Astrocyte (in vitro differentiated cells and primary cell): Measurements from ENCODE around the gene SDHC. TPM values are rescaled to one million over a fixed set of nuclear protein-coding genes. Genes with fewer than 3 reads are reported as not detected.

ENCODE experiments used
- total RNA-seq: library from RNA; stranded (reverse); gene quantifications from 2 replicates; pipeline ENCODE4 v1.2.1, GENCODE V29; 2021

Gene SDHC
- total RNA-seq, 1 donor from 2014 or later: 181 TPM

Other genes with a start within 250 kb of the SDHC start
- gene ARHGAP30, start 244.5 kb upstream of the SDHC start, total RNA-seq: 0.19 and 0.25 TPM in 2 replicates
- gene NECTIN4, start 224.8 kb upstream of the SDHC start, total RNA-seq: 1.6 and 1.9 TPM in 2 replicates
- 1.5 and 1.8 TPM in 2 replicates for gene KLHDC9, start 216.0 kb upstream of the SDHC start, total RNA-seq
- gene PFDN2, start 196.3 kb upstream of the SDHC start, total RNA-seq: 103 and 111 TPM in 2 replicates
- gene NIT1, start 196.3 kb upstream of the SDHC start, total RNA-seq: 25.6 and 25.9 TPM in 2 replicates
- 40.9 and 41.8 TPM in 2 replicates for gene DEDD, start 181.7 kb upstream of the SDHC start, total RNA-seq
- gene UFC1, start 160.4 kb upstream of the SDHC start, total RNA-seq: 87.5 and 91.0 TPM in 2 replicates
- gene USP21, start 154.9 kb upstream of the SDHC start, total RNA-seq: 14.4 and 19.2 TPM in 2 replicates
- 17.0 and 20.0 TPM in 2 replicates for gene PPOX, start 148.0 kb upstream of the SDHC start, total RNA-seq
- gene B4GALT3, start 136.9 kb upstream of the SDHC start, total RNA-seq: 39.6 and 40.4 TPM in 2 replicates
- 2.7 and 5.1 TPM in 2 replicates for gene ADAMTS4, start 115.3 kb upstream of the SDHC start, total RNA-seq
- gene NDUFS2, start 112.0 kb upstream of the SDHC start, total RNA-seq: 59.9 and 69.0 TPM in 2 replicates
- gene FCER1G, start 99.1 kb upstream of the SDHC start, total RNA-seq: 0.68 and 0.91 TPM in 2 replicates
- gene APOA2, start 90.8 kb upstream of the SDHC start, total RNA-seq: not detected in 2 replicates
- gene TOMM40L, start 88.3 kb upstream of the SDHC start, total RNA-seq: 12.0 and 12.3 TPM in 2 replicates
- not detected in 2 replicates for gene NR1I3, start 76.2 kb upstream of the SDHC start, total RNA-seq
- 0.26 TPM in 1 of 2 replicates, not detected in the other for gene PCP4L1, start 55.6 kb upstream of the SDHC start, total RNA-seq
- gene MPZ, start 4.4 kb upstream of the SDHC start, total RNA-seq: 2.3 TPM in 2 replicates
- gene CFAP126, start 53.5 kb downstream of the SDHC start, total RNA-seq: not detected in 2 replicates
- not detected in 2 replicates for gene FCGR2A, start 191.1 kb downstream of the SDHC start, total RNA-seq
- 0.65 and 0.68 TPM in 2 replicates for gene HSPA6, start 210.2 kb downstream of the SDHC start, total RNA-seq
- not detected in 2 replicates for gene FCGR3A, start 235.4 kb downstream of the SDHC start, total RNA-seq